Vagina (tissue), 2 donors: ENCODE results near the gene MAP3K13.

Experiments used
- POLR2A ChIP-seq, 2 donors: fragments of 450-650 bp; IDR thresholded peaks; one replicate each; pipeline ENCODE4 v1.6.1; 2017; ENCODE audit warnings: antibody characterized with exemption in 2 of 2, mild to moderate bottlenecking in 2 of 2, moderate library complexity in 2 of 2
- TF ChIP-seq, protein P1 (sequence below), 3 experiments: fragments of 450-650 bp in 2 of 3; fragments of 200-600 bp in 1 of 3; sonication (generic) in 1 of 3; IDR thresholded peaks; one replicate each; pipeline ENCODE4 v1.5.1; 2017 to 2019; ENCODE audit warnings: antibody characterized with exemption in 3 of 3, mild to moderate bottlenecking in 2 of 3, moderate library complexity in 2 of 3

DNA sequence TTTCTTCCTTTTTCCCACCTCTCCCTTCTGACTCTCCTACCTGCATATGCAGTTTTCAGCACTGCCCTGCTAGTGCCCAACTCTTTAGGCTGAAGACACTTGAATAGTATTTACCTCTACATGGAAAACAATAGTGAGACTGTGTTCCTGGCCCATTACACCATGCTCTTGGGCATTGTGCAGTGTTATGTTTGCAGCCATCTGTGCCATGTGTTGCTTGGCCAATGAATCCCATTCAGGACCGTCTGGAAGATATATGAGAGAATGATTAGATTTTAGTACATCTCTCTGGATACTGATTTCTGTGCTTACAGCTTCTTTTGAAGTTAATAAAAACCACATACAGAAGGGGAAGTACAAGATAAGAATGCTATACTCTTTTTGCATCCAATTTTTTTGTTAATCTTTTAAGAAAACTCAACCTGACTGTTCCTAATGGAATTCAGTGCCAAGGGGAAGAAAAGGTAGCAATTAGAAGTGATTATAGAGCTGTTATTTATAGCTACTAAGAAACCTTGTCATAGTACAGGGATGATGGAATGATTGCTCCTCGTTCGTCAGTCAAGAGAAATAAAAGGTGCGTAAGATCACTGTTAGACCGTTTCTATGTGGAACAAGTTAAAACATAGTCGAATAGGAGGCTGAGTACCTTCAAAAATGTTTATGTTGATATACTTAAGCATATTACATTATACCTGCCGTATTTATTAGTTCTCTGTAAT, 77.0 kb downstream of the MAP3K13 start:
- TF ChIP-seq, protein P1, sequence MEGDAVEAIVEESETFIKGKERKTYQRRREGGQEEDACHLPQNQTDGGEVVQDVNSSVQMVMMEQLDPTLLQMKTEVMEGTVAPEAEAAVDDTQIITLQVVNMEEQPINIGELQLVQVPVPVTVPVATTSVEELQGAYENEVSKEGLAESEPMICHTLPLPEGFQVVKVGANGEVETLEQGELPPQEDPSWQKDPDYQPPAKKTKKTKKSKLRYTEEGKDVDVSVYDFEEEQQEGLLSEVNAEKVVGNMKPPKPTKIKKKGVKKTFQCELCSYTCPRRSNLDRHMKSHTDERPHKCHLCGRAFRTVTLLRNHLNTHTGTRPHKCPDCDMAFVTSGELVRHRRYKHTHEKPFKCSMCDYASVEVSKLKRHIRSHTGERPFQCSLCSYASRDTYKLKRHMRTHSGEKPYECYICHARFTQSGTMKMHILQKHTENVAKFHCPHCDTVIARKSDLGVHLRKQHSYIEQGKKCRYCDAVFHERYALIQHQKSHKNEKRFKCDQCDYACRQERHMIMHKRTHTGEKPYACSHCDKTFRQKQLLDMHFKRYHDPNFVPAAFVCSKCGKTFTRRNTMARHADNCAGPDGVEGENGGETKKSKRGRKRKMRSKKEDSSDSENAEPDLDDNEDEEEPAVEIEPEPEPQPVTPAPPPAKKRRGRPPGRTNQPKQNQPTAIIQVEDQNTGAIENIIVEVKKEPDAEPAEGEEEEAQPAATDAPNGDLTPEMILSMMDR (IDR thresholded peaks at IDR 0.05) = no peak
- TF ChIP-seq POLR2A (IDR thresholded peaks at IDR 0.05) = no peak
